GM23338 (cell line): ENCODE data around the gene SGO1. TPM values are rescaled to one million over a fixed set of nuclear protein-coding genes. Genes with fewer than 3 reads are reported as not detected.

Source experiments
- ATAC-seq: fragments of 200-7000 bp; cut with Tn5 transposase; 3 replicates; pipeline ENCODE4 v1.9.1; 2020
- DNase-seq: peaks from one replicate; pipeline ENCODE4 v3.0.0-alpha.2; 2015; ENCODE audit warnings: low spot score
- H2AFZ ChIP-seq: fragments of 200-600 bp; sonication (generic); 2 replicates; pipeline ENCODE4 v1.8.0; 2016; ENCODE audit warnings: antibody characterized with exemption, mild to moderate bottlenecking, moderate library complexity
- H3F3A ChIP-seq: fragments of 200-600 bp; sonication (generic); replicated peaks from 2 replicates; pipeline ENCODE4 v1.8.0; 2017; ENCODE audit warnings: antibody characterized with exemption, mixed run types, low read depth
- H3K27ac ChIP-seq: fragments of 200-600 bp; sonication (generic); 2 replicates; pipeline ENCODE4 v1.6.1; 2016; ENCODE audit warnings: low read depth
- H3K27me3 ChIP-seq: fragments of 200-600 bp; sonication (generic); 2 replicates; pipeline ENCODE4 v1.8.0; 2016; ENCODE audit warnings: mild to moderate bottlenecking, mixed run types, moderate library complexity; ENCODE audit not compliant: insufficient read depth
- H3K36me3 ChIP-seq: fragments of 200-600 bp; sonication (generic); 2 replicates; pipeline ENCODE4 v1.8.0; 2016; ENCODE audit warnings: mild to moderate bottlenecking; ENCODE audit not compliant: insufficient read depth
- H3K4me1 ChIP-seq: fragments of 200-600 bp; sonication (generic); 2 replicates; pipeline ENCODE4 v1.8.0; 2016; ENCODE audit warnings: mild to moderate bottlenecking, moderate library complexity; ENCODE audit not compliant: insufficient read depth
- H3K4me2 ChIP-seq: fragments of 200-600 bp; sonication (generic); 2 replicates; pipeline ENCODE4 v1.7.1; 2017; ENCODE audit warnings: mixed run types
- H3K4me3 ChIP-seq: fragments of 200-600 bp; sonication (generic); 2 replicates; pipeline ENCODE4 v1.6.1; 2016; ENCODE audit warnings: mixed run types
- H3K79me2 ChIP-seq: fragments of 200-600 bp; sonication (generic); replicated peaks from 2 replicates; pipeline ENCODE4 v1.8.0; 2017; ENCODE audit warnings: mild to moderate bottlenecking; ENCODE audit not compliant: insufficient read depth
- H3K9me2 ChIP-seq: fragments of 200-600 bp; sonication (generic); 2 replicates; pipeline ENCODE4 v1.8.0; 2017; ENCODE audit not compliant: insufficient read depth
- H4K20me1 ChIP-seq: fragments of 200-600 bp; sonication (generic); replicated peaks from 2 replicates; pipeline ENCODE4 v1.8.0; 2017; ENCODE audit warnings: mild to moderate bottlenecking; ENCODE audit not compliant: insufficient read depth
- H3K27ac Mint-ChIP-seq: 2 replicates; pipeline ENCODE4 v1.8.0; 2020; ENCODE audit warnings: inconsistent platforms, mild to moderate bottlenecking, moderate library complexity, mixed read lengths
- H3K27me3 Mint-ChIP-seq: 3 replicates; pipeline ENCODE4 v1.8.0; 2022; ENCODE audit warnings: low read depth, mild to moderate bottlenecking, moderate library complexity, mixed read lengths, inconsistent platforms; ENCODE audit not compliant: insufficient read depth, poor library complexity
- H3K36me3 Mint-ChIP-seq: 3 replicates; pipeline ENCODE4 v1.8.0; 2021; ENCODE audit warnings: low read depth, mild to moderate bottlenecking, inconsistent platforms, moderate library complexity, mixed read lengths
- H3K4me1 Mint-ChIP-seq: 3 replicates; pipeline ENCODE4 v1.8.0; 2020; ENCODE audit warnings: mild to moderate bottlenecking, inconsistent platforms, mixed read lengths
- H3K4me3 Mint-ChIP-seq: 3 replicates; pipeline ENCODE4 v1.8.0; 2021; ENCODE audit warnings: moderate library complexity, mild to moderate bottlenecking, inconsistent platforms, mixed read lengths
- H3K9me3 Mint-ChIP-seq: 3 replicates; pipeline ENCODE4 v1.8.0; 2020; ENCODE audit warnings: moderate library complexity, mild to moderate bottlenecking, inconsistent platforms, mixed read lengths
- CTCF ChIP-seq, 2 experiments: fragments of 200-600 bp in 1 of 2; sonication (generic) in 1 of 2; conservative IDR thresholded peaks; 2 replicates each; pipeline versions ENCODE4 v1.5.1 to v1.6.1; 2016 to 2017; ENCODE audit warnings: antibody characterized with exemption in 2 of 2, low read depth in 2 of 2, mild to moderate bottlenecking in 2 of 2, moderate library complexity in 1 of 2
- EZH2 ChIP-seq: fragments of 200-600 bp; sonication (generic); IDR thresholded peaks from one replicate; pipeline ENCODE4 v1.8.0; 2017; ENCODE audit warnings: antibody characterized with exemption, mild to moderate bottlenecking, low read depth; ENCODE audit not compliant: unreplicated experiment
- NANOG ChIP-seq: IDR thresholded peaks from 2 replicates; pipeline ENCODE4 v1.6.1; 2016; ENCODE audit warnings: antibody characterized with exemption, borderline replicate concordance
- STAT1 ChIP-seq: IDR thresholded peaks from one replicate; pipeline ENCODE4 v1.6.1; 2016; ENCODE audit warnings: antibody characterized with exemption; ENCODE audit not compliant: unreplicated experiment
- ZNF114 ChIP-seq: fragments of 250-450 bp; sonication (Bioruptor Pico); IDR thresholded peaks from 2 replicates; pipeline ENCODE4 v1.5.0; 2020; ENCODE audit warnings: mild to moderate bottlenecking, moderate library complexity
- ZNF331 ChIP-seq: fragments of 250-450 bp; sonication (Bioruptor Pico); IDR thresholded peaks from 2 replicates; pipeline ENCODE4 v1.5.0; 2020; ENCODE audit warnings: low read depth, mild to moderate bottlenecking, moderate library complexity
- polyA plus RNA-seq: library from polyadenylated mRNA; unstranded; fragments of >200 nt; fragmentation: Nextera tagmentation; extraction: Ambion mirVana; gene quantifications from 2 replicates; pipeline ENCODE4 v1.2.1, GENCODE V29; 2016
- total RNA-seq: library from RNA; depleted of rRNA; stranded (reverse); fragments of >200 nt; shearing (Covaris generic); gene quantifications from 2 replicates; pipeline ENCODE4 v1.2.3, GENCODE V29; 2014
- TF ChIP-seq, protein P1 (sequence below): fragments of 250-450 bp; sonication (Bioruptor Pico); IDR thresholded peaks from 2 replicates; pipeline ENCODE4 v1.5.0; 2020; ENCODE audit warnings: mild to moderate bottlenecking, moderate library complexity
- TF ChIP-seq, protein P2 (sequence below): IDR thresholded peaks from 2 replicates; pipeline ENCODE4 v1.6.1; 2016; ENCODE audit warnings: antibody characterized with exemption

SGO1 gene
- total and polyA plus RNA-seq, 2 experiments from 2014 or later, result 33.0 to 128 TPM

DNA sequence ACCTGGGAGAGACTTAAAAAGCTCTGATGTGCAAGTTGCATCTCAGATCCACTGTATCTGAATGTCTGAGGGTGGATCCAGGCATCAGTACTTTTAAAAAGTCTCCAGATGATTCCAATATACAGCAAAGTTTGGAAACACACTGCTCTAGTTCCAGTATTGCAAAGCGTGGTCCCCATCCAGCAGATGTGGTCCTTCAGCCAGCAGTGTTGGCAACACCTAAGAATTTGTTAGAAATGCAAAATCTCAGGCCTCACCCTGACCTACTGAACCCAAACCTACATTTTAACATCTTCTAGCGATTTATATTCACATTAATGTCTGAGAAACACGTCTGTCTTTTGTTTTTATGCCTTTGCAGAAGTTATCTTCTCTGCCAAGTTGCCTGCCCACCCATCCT, 32.2 kb upstream of the SGO1 start (continued):
- TF ChIP-seq, protein P1, sequence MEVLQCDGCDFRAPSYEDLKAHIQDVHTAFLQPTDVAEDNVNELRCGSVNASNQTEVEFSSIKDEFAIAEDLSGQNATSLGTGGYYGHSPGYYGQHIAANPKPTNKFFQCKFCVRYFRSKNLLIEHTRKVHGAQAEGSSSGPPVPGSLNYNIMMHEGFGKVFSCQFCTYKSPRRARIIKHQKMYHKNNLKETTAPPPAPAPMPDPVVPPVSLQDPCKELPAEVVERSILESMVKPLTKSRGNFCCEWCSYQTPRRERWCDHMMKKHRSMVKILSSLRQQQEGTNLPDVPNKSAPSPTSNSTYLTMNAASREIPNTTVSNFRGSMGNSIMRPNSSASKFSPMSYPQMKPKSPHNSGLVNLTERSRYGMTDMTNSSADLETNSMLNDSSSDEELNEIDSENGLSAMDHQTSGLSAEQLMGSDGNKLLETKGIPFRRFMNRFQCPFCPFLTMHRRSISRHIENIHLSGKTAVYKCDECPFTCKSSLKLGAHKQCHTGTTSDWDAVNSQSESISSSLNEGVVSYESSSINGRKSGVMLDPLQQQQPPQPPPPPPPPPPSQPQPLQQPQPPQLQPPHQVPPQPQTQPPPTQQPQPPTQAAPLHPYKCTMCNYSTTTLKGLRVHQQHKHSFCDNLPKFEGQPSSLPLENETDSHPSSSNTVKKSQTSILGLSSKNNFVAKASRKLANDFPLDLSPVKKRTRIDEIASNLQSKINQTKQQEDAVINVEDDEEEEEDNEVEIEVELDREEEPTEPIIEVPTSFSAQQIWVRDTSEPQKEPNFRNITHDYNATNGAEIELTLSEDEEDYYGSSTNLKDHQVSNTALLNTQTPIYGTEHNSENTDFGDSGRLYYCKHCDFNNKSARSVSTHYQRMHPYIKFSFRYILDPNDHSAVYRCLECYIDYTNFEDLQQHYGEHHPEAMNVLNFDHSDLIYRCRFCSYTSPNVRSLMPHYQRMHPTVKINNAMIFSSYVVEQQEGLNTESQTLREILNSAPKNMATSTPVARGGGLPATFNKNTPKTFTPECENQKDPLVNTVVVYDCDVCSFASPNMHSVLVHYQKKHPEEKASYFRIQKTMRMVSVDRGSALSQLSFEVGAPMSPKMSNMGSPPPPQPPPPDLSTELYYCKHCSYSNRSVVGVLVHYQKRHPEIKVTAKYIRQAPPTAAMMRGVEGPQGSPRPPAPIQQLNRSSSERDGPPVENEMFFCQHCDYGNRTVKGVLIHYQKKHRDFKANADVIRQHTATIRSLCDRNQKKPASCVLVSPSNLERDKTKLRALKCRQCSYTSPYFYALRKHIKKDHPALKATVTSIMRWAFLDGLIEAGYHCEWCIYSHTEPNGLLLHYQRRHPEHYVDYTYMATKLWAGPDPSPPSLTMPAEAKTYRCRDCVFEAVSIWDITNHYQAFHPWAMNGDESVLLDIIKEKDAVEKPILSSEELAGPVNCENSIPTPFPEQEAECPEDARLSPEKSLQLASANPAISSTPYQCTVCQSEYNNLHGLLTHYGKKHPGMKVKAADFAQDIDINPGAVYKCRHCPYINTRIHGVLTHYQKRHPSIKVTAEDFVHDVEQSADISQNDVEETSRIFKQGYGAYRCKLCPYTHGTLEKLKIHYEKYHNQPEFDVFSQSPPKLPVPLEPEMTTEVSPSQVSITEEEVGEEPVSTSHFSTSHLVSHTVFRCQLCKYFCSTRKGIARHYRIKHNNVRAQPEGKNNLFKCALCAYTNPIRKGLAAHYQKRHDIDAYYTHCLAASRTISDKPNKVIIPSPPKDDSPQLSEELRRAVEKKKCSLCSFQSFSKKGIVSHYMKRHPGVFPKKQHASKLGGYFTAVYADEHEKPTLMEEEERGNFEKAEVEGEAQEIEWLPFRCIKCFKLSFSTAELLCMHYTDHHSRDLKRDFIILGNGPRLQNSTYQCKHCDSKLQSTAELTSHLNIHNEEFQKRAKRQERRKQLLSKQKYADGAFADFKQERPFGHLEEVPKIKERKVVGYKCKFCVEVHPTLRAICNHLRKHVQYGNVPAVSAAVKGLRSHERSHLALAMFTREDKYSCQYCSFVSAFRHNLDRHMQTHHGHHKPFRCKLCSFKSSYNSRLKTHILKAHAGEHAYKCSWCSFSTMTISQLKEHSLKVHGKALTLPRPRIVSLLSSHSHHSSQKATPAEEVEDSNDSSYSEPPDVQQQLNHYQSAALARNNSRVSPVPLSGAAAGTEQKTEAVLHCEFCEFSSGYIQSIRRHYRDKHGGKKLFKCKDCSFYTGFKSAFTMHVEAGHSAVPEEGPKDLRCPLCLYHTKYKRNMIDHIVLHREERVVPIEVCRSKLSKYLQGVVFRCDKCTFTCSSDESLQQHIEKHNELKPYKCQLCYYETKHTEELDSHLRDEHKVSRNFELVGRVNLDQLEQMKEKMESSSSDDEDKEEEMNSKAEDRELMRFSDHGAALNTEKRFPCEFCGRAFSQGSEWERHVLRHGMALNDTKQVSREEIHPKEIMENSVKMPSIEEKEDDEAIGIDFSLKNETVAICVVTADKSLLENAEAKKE (CRISPR knock-in tag), result no peak
- TF ChIP-seq STAT1 (no peak), CTCF (conservative IDR thresholded peaks at IDR 0.05; ENCODE audit: low read depth in 2 of 2) (no peak)

GRCh38 chr3:20215636-20216035, 29.6 kb upstream of the SGO1 start:
- Histone ChIP-seq H3K27me3 (no peaks in the 10 kb centered on the region), H3K36me3 (no peaks in the 10 kb centered on the region), H3K4me3 (no peak overlapping the region), H3F3A (no peaks in the 10 kb centered on the region), H2AFZ (no peak overlapping the region), H3K4me1 (no peaks in the 10 kb centered on the region), H3K27ac (no peak overlapping the region), H3K79me2 (no peaks in the 10 kb centered on the region), H3K4me2 (no peak overlapping the region), H4K20me1 (no peaks in the 10 kb centered on the region), H3K9me2 (no peaks in the 10 kb centered on the region)
- peaks cover 2% of the 10 kb centered on the region for H3K27me3 Mint-ChIP-seq
- no peak for DNase-seq
- no peak overlapping the region for H3K4me3 Mint-ChIP-seq
- no peaks in the 10 kb centered on the region for H3K36me3 Mint-ChIP-seq
- H3K9me3 Mint-ChIP-seq, result no peaks in the 10 kb centered on the region; the same call in 2 of the 3 replicates
- H3K27ac Mint-ChIP-seq, result no peak overlapping the region
- no peaks in the 10 kb centered on the region for H3K4me1 Mint-ChIP-seq
- ATAC-seq, result no peak
- TF ChIP-seq, protein P2, sequence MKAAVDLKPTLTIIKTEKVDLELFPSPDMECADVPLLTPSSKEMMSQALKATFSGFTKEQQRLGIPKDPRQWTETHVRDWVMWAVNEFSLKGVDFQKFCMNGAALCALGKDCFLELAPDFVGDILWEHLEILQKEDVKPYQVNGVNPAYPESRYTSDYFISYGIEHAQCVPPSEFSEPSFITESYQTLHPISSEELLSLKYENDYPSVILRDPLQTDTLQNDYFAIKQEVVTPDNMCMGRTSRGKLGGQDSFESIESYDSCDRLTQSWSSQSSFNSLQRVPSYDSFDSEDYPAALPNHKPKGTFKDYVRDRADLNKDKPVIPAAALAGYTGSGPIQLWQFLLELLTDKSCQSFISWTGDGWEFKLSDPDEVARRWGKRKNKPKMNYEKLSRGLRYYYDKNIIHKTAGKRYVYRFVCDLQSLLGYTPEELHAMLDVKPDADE, result no peak
- no peak for TF ChIP-seq ZNF114
- no peak for TF ChIP-seq ZNF331 (CRISPR knock-in tag)
- no peak for TF ChIP-seq EZH2
- TF ChIP-seq NANOG, result no peak
